ENCODE data around the gene VAV3. TPM values are rescaled to one million over a fixed set of nuclear protein-coding genes. Genes with fewer than 3 reads are reported as not detected.

The VAV3 gene
- total and polyA plus RNA-seq, 2 of the 8 experiments (the other 6 are each of a cell fraction or from before 2014, with no cell fraction given): 2.9 to 7.9 TPM

GRCh38 chr1:107678993-107679392 is 286.0 kb downstream of the VAV3 start:
- no peak overlapping the region for H3K4me2 ChIP-seq (ENCODE audit: insufficient read depth in 1 of 2, low read depth in 2 of 2, low read length in 2 of 2)
- H3K27me3 ChIP-seq (replicated peaks in 1 of 4; ENCODE audit: control insufficient read depth in 3 of 4, extremely low read depth in 1 of 4, insufficient read depth in 3 of 4, low read length in 3 of 4): no peaks in the 10 kb centered on the region
- no peak overlapping the region for H2BK15ac ChIP-seq (ENCODE audit: low read length)
- H3K36me3 ChIP-seq (ENCODE audit: control insufficient read depth in 2 of 4, insufficient read depth in 4 of 4, low read length in 3 of 4): peaks cover 0 to 3% (median 0%) of the 10 kb centered on the region in 4 experiments; a peak in 2 of 8 replicates
- ChIA-PET CTCF (ENCODE audit: partially characterized antibody) (interaction anchor here (1.7 to 2.1 kb wide), 2 partner anchors 10 to 14 kb away, joined by 7 to 9 read pairs; no protein-coding TSS in a partner anchor), POLR2A (ENCODE audit: partially characterized antibody) (no interaction called here)
- H4K20me1 ChIP-seq (replicated peaks in 1 of 2; ENCODE audit: control insufficient read depth in 1 of 2, insufficient read depth in 2 of 2, low read length in 2 of 2): no peaks in the 10 kb centered on the region
- H3K14ac ChIP-seq (ENCODE audit: insufficient read length): no peak overlapping the region
- H3K4me1 ChIP-seq (replicated peaks in 1 of 4; ENCODE audit: control insufficient read depth in 3 of 4, insufficient read depth in 4 of 4, low read length in 3 of 4): peaks cover 0 to 3% (median 0%) of the 10 kb centered on the region in 4 experiments; a peak in 1 of 7 replicates
- DNase-seq (ENCODE audit: low read depth in 1 of 2, low spot score in 2 of 2): no peak
- no peaks in the 10 kb centered on the region for H3K79me2 ChIP-seq (ENCODE audit: control insufficient read depth in 1 of 2, insufficient read depth in 2 of 2, low read length in 2 of 2)
- no peak overlapping the region for H3K23ac ChIP-seq (ENCODE audit: insufficient read length)
- no peak overlapping the region for H2AFZ ChIP-seq (ENCODE audit: low read length)
- H3K79me1 ChIP-seq (ENCODE audit: low read depth, low read length): no peaks in the 10 kb centered on the region
- no peak overlapping the region for H4K8ac ChIP-seq (ENCODE audit: extremely low read depth, insufficient read depth, low read length)
- no peak overlapping the region for H3K56ac ChIP-seq (replicated peaks; ENCODE audit: insufficient read length, low read depth, low read length)
- no peak overlapping the region for H3K4me3 ChIP-seq (ENCODE audit: extremely low read depth in 1 of 4, insufficient read depth in 2 of 4, low read depth in 3 of 4, low read length in 4 of 4)
- no peak overlapping the region for H3K4ac ChIP-seq (replicated peaks; ENCODE audit: insufficient read length, low read depth, low read length)
- H3K23me2 ChIP-seq (ENCODE audit: low read depth, low read length): no peaks in the 10 kb centered on the region
- H2BK12ac ChIP-seq (ENCODE audit: low read depth, low read length): no peak overlapping the region
- H3K9ac ChIP-seq (replicated peaks in 1 of 4; ENCODE audit: extremely low read depth in 1 of 4, low read depth in 3 of 4, low read length in 3 of 4): no peak overlapping the region
- WGBS, 2 experiments (ENCODE audit: extremely low coverage in 1 of 2, insufficient coverage in 1 of 2, insufficient read length in 1 of 2, insufficient replicate concordance in 2 of 2, low coverage in 1 of 2, low lambda C conversion rate in 2 of 2, missing lambda C conversion rate in 1 of 2): 85% methylated on average over 2 of the region's 2 CpGs; no CpG with 5 or more reads in 1 of the 2 experiments
- no peak overlapping the region for H3K27ac ChIP-seq (ENCODE audit: low read depth, low read length)
- FAIRE-seq: no peak
- H2BK120ac ChIP-seq (replicated peaks; ENCODE audit: low read depth, low read length): no peak overlapping the region
- H2BK5ac ChIP-seq (ENCODE audit: low read depth, low read length): no peak overlapping the region
- no peak overlapping the region for H2BK20ac ChIP-seq (ENCODE audit: low read length)
- H4K91ac ChIP-seq (replicated peaks; ENCODE audit: insufficient read length, low read length): no peak overlapping the region
- H3K9me3 ChIP-seq (ENCODE audit: insufficient read depth in 2 of 2, low read depth in 1 of 2, low read length in 1 of 2): peaks cover 3 to 5% of the 10 kb centered on the region in 2 experiments; a peak in 2 of 4 replicates
- no peak overlapping the region for H4K5ac ChIP-seq (ENCODE audit: insufficient read length, low read depth, low read length)
- H3K18ac ChIP-seq (ENCODE audit: extremely low read depth, low read length): no peak overlapping the region
- H2AK5ac ChIP-seq (ENCODE audit: low read depth, low read length): no peak overlapping the region
- TF ChIP-seq MAFK (IDR thresholded peaks at IDR 0.05; ENCODE audit: low read depth, low read length) (no peak), TAF1 (IDR thresholded peaks at IDR 0.05; ENCODE audit: low read depth, low read length) (no peak), CHD2 (IDR thresholded peaks at IDR 0.05; ENCODE audit: low read length) (no peak), POLR2A (IDR thresholded peaks at IDR 0.05; ENCODE audit: control extremely low read depth in 1 of 2, low read depth in 2 of 2, low read length in 2 of 2) (no peak), PHF8 (conservative IDR thresholded peaks at IDR 0.05; ENCODE audit: low read depth, low read length) (no peak), HDAC6 (IDR thresholded peaks at IDR 0.05; ENCODE audit: low read depth, low read length) (no peak), CTBP2 (IDR thresholded peaks at IDR 0.05; ENCODE audit: borderline replicate concordance, insufficient read depth, insufficient read length, low read length) (no peak), RAD21 (IDR thresholded peaks at IDR 0.05 in 1 of 2, conservative IDR thresholded peaks at IDR 0.05 in 1 of 2; ENCODE audit: low read depth in 2 of 2, low read length in 2 of 2) (no peak), RNF2 (IDR thresholded peaks at IDR 0.05; ENCODE audit: borderline replicate concordance, low read depth, low read length, missing control alignments, poor library complexity, severe bottlenecking) (no peak), SP2 (IDR thresholded peaks at IDR 0.05; ENCODE audit: low read length) (no peak), POU5F1 (IDR thresholded peaks at IDR 0.05; ENCODE audit: low read depth, low read length) (no peak), KDM5A (IDR thresholded peaks at IDR 0.05; ENCODE audit: low read length) (no peak), NRF1 (IDR thresholded peaks at IDR 0.05; ENCODE audit: low read depth, low read length) (no peak), BRCA1 (IDR thresholded peaks at IDR 0.05; ENCODE audit: low read depth, low read length) (no peak), TCF12 (IDR thresholded peaks at IDR 0.05; ENCODE audit: low read depth, low read length) (no peak)
